ENCODE results near the gene C1orf116.

DNA sequence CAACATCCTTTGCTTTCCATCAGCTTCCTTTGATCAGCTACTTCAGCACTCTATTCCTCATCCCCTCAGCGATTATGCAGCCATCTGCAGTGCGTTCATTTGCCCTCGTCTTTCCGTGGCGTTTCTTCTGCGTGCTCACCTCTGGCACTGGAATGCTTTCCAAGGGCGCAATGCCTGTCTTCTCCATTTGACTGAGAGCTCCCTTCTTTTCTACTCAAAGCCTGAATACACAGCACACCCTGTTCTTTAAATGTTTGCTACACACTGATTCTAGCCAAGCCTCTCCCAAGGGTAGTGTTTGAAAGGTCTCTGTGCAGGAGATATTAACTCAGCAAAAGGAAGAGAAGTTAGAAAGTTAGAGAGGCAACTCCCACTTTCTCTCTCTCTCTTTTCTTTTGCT is 22.6 kb downstream of the C1orf116 start:
- no peak for TF ChIP-seq CTCF (conservative IDR thresholded peaks at IDR 0.05; ENCODE audit: low read depth, low read length)
- TF ChIP-seq EZH2 (IDR thresholded peaks at IDR 0.05; ENCODE audit: borderline replicate concordance, low read depth, low read length, poor library complexity, severe bottlenecking): no peak

Data from A673 (cell line).